Measurements from ENCODE around the gene FASTKD1.
"Not testable (repeated sequence)": the region's sequence is repeated elsewhere in the genome, so short reads cannot be mapped to it uniquely, and the experiment has no call there.

Gene FASTKD1

GRCh38 chr2:169573160-169573973, at the start of gene FASTKD1:
TSS of gene FASTKD1 (minus strand) at chr2:169573865. CDS start at chr2:169572029, 1,836 bp downstream.
- in situ Hi-C loops (cut with HindIII; ENCODE audit: low sequenced_read_pairs) = no loop called here

- in situ Hi-C loops (cut with HindIII; ENCODE audit: low sequenced_read_pairs) = no loop called here
Observed at GRCh38 chr2:169623235-169623634, 49.6 kb upstream of the FASTKD1 start.

- in situ Hi-C loops (cut with HindIII; ENCODE audit: low sequenced_read_pairs) = no loop called here
Observed at GRCh38 chr2:169620509-169620908, 46.8 kb upstream of the FASTKD1 start.

GRCh38 chr2:169619946-169620345, 46.3 kb upstream of the FASTKD1 start:
- in situ Hi-C loops (cut with HindIII; ENCODE audit: low sequenced_read_pairs) = no loop called here

GRCh38 chr2:169615982-169616381, 42.3 kb upstream of the FASTKD1 start:
- in situ Hi-C loops (cut with HindIII; ENCODE audit: low sequenced_read_pairs) = not testable (repeated sequence)

- in situ Hi-C loops (cut with HindIII; ENCODE audit: low sequenced_read_pairs) = no loop called here
Observed at GRCh38 chr2:169613876-169614275, 40.2 kb upstream of the FASTKD1 start.

GRCh38 chr2:169609264-169609663, 35.6 kb upstream of the FASTKD1 start:
- in situ Hi-C loops (cut with HindIII; ENCODE audit: low sequenced_read_pairs) = no loop called here

GRCh38 chr2:169599568-169599967, 25.9 kb upstream of the FASTKD1 start:
- in situ Hi-C loops (cut with HindIII; ENCODE audit: low sequenced_read_pairs) = no loop called here

GRCh38 chr2:169598982-169599381, 25.3 kb upstream of the FASTKD1 start:
- in situ Hi-C loops (cut with HindIII; ENCODE audit: low sequenced_read_pairs) = no loop called here

- in situ Hi-C loops (cut with HindIII; ENCODE audit: low sequenced_read_pairs) = not testable (repeated sequence)
Observed at GRCh38 chr2:169596546-169596945, 22.9 kb upstream of the FASTKD1 start.

GRCh38 chr2:169590804-169591203, 17.1 kb upstream of the FASTKD1 start:
- in situ Hi-C loops (cut with HindIII; ENCODE audit: low sequenced_read_pairs) = no loop called here

- in situ Hi-C loops (cut with HindIII; ENCODE audit: low sequenced_read_pairs) = no loop called here
Observed at GRCh38 chr2:169585673-169586072, 12.0 kb upstream of the FASTKD1 start.

- in situ Hi-C loops (cut with HindIII; ENCODE audit: low sequenced_read_pairs) = loop anchor here (5.0 kb wide), 1 partner anchor 58 kb away; no protein-coding TSS in a partner anchor
Observed at GRCh38 chr2:169584005-169584877, 10.6 kb upstream of the FASTKD1 start, which contains the start of gene PPIG. TSS of gene PPIG (plus strand) at chr2:169584351. CDS start at chr2:169604042, 19,691 bp downstream.

- in situ Hi-C loops (cut with HindIII; ENCODE audit: low sequenced_read_pairs) = loop anchor here (5.0 kb wide), 1 partner anchor 59 kb away; no protein-coding TSS in a partner anchor
Observed at GRCh38 chr2:169583518-169583917, 9.9 kb upstream of the FASTKD1 start.

GRCh38 chr2:169582552-169583266, 9.0 kb upstream of the FASTKD1 start:
- in situ Hi-C loops (cut with HindIII; ENCODE audit: low sequenced_read_pairs) = loop anchor here (5.0 kb wide), 1 partner anchor 60 kb away; no protein-coding TSS in a partner anchor

- in situ Hi-C loops (cut with HindIII; ENCODE audit: low sequenced_read_pairs) = no loop called here
Observed at GRCh38 chr2:169579044-169579443, 5.4 kb upstream of the FASTKD1 start.

- in situ Hi-C loops (cut with HindIII; ENCODE audit: low sequenced_read_pairs) = not testable (repeated sequence)
Observed at GRCh38 chr2:169575264-169575663, 1.6 kb upstream of the FASTKD1 start.

- in situ Hi-C loops (cut with HindIII; ENCODE audit: low sequenced_read_pairs) = not testable (repeated sequence)
Observed at GRCh38 chr2:169574539-169574938, 874 bp upstream of the FASTKD1 start.

GRCh38 chr2:169573974-169574299, 272 bp upstream of the FASTKD1 start:
- in situ Hi-C loops (cut with HindIII; ENCODE audit: low sequenced_read_pairs) = no loop called here

- in situ Hi-C loops (cut with HindIII; ENCODE audit: low sequenced_read_pairs) = no loop called here
Observed at GRCh38 chr2:169572821-169573159, 875 bp downstream of the FASTKD1 start.

- in situ Hi-C loops (cut with HindIII; ENCODE audit: low sequenced_read_pairs) = no loop called here
Observed at GRCh38 chr2:169572189-169572588, 1.5 kb downstream of the FASTKD1 start.
